Neural cell (in vitro differentiated cells): ENCODE results near the gene BNIP5.

Experiments
- CTCF ChIP-seq: fragments of 450-650 bp; IDR thresholded peaks from 2 replicates; pipeline ENCODE4 v1.5.1; 2014; ENCODE audit warnings: antibody characterized with exemption, mild to moderate bottlenecking, moderate library complexity; ENCODE audit not compliant: poor library complexity, severe bottlenecking
- EP300 ChIP-seq: fragments of 450-650 bp; conservative IDR thresholded peaks from 2 replicates; pipeline ENCODE4 v1.6.1; 2014; ENCODE audit warnings: antibody characterized with exemption, mild to moderate bottlenecking, moderate library complexity; ENCODE audit not compliant: poor library complexity, severe bottlenecking
- EZH2 ChIP-seq: fragments of 200-600, 300-800 bp; shearing (Covaris generic), sonication (generic); IDR thresholded peaks from 2 replicates; pipeline ENCODE4 v1.6.1; 2014; ENCODE audit warnings: antibody characterized with exemption, low read length, borderline replicate concordance, mild to moderate bottlenecking; ENCODE audit not compliant: insufficient read depth, poor library complexity, severe bottlenecking
- POLR2AphosphoS5 ChIP-seq: IDR thresholded peaks from 2 replicates; pipeline ENCODE4 v1.6.1; 2012
- RAD21 ChIP-seq: fragments of 450-650 bp; conservative IDR thresholded peaks from 2 replicates; pipeline ENCODE4 v1.6.1; 2014; ENCODE audit warnings: antibody characterized with exemption, mild to moderate bottlenecking, moderate library complexity
- TAF1 ChIP-seq: IDR thresholded peaks from 2 replicates; pipeline ENCODE4 v1.6.1; 2012; ENCODE audit warnings: low read depth

- no peak for TF ChIP-seq EZH2
- TF ChIP-seq EP300 = no peak
- TF ChIP-seq CTCF = no peak
- no peak for TF ChIP-seq RAD21
- no peak for TF ChIP-seq POLR2AphosphoS5
- no peak for TF ChIP-seq TAF1
These were observed 8.8 kb downstream of the BNIP5 start for GRCh38 chr6:36327919-36328236.
